Activated naive CD4-positive, alpha-beta T cell treated with anti-CD3 and anti-CD28 coated beads, Interleukin-2, amount 50 U/mL, for 16 hours (primary cell): Measurements from ENCODE around the gene CLIP3.
"Not testable (repeated sequence)": the region's sequence is repeated elsewhere in the genome, so short reads cannot be mapped to it uniquely, and the experiment has no call there.

ENCODE experiments used
- DNase-seq: peaks from one replicate; pipeline ENCODE4 v3.0.0-alpha.2; 2020

Gene CLIP3

GRCh38 chr19:36032251-36033104 lies at the start of gene CLIP3:
CLIP3 (minus strand) TSS chr19:36032873; CDS start chr19:36032357, 516 bp downstream.
- DNase-seq = peak; percentile 54

- no peak for DNase-seq
Observed at GRCh38 chr19:36081894-36082293, 49.2 kb upstream of the CLIP3 start.

- DNase-seq = no peak
Observed at GRCh38 chr19:36081385-36081784, 48.7 kb upstream of the CLIP3 start.

GRCh38 chr19:36079389-36079945 lies 46.8 kb upstream of the CLIP3 start:
- no peak for DNase-seq

- no peak for DNase-seq
Observed at GRCh38 chr19:36073121-36073876, 40.6 kb upstream of the CLIP3 start.

- DNase-seq = no peak
Observed at GRCh38 chr19:36072081-36072480, 39.4 kb upstream of the CLIP3 start.

- DNase-seq = not testable (repeated sequence)
Observed at GRCh38 chr19:36068810-36069499, 36.3 kb upstream of the CLIP3 start.

- no peak for DNase-seq
Observed at GRCh38 chr19:36067681-36068080, 35.0 kb upstream of the CLIP3 start.

- DNase-seq = no peak
Observed at GRCh38 chr19:36064826-36065225, 32.2 kb upstream of the CLIP3 start.

- DNase-seq = no peak
Observed at GRCh38 chr19:36061367-36061766, 28.7 kb upstream of the CLIP3 start.

- DNase-seq = peak; percentile 24
Observed at GRCh38 chr19:36060430-36060829, 27.8 kb upstream of the CLIP3 start.

- no peak for DNase-seq
Observed at GRCh38 chr19:36059180-36059910, 26.7 kb upstream of the CLIP3 start.

- no peak for DNase-seq
Observed at GRCh38 chr19:36058481-36059179, 26.0 kb upstream of the CLIP3 start.

GRCh38 chr19:36054733-36055686 lies 22.3 kb upstream of the CLIP3 start, which contains the start of gene WDR62:
WDR62 (plus strand) TSS chr19:36054897; CDS start chr19:36054972, 75 bp downstream.
- DNase-seq = peak; percentile 96

- peak; percentile 100 for DNase-seq
Observed at GRCh38 chr19:36054119-36054732, 21.6 kb upstream of the CLIP3 start, which contains the start of gene THAP8. THAP8 (minus strand) TSS chr19:36054285; CDS start chr19:36054217, 68 bp downstream.

- no peak for DNase-seq
Observed at GRCh38 chr19:36051637-36052036, 19.0 kb upstream of the CLIP3 start.

- DNase-seq = no peak
Observed at GRCh38 chr19:36051236-36051635, 18.6 kb upstream of the CLIP3 start.

GRCh38 chr19:36049080-36049698 lies 16.5 kb upstream of the CLIP3 start:
- no peak for DNase-seq

GRCh38 chr19:36047835-36048234 lies 15.2 kb upstream of the CLIP3 start:
- no peak for DNase-seq
